Measurements from ENCODE around the gene SLC66A3.

- no peak for TF ChIP-seq EZH2 (IDR thresholded peaks at IDR 0.05)
- no peak for TF ChIP-seq POLR2AphosphoS5 (IDR thresholded peaks at IDR 0.05; ENCODE audit: borderline replicate concordance, low read depth, low read length)
Observed at GRCh38 chr2:11141319-11141718, 13.9 kb upstream of the SLC66A3 start.

All from SK-N-MC (cell line).